ENCODE measurements around the gene RSBN1. TPM values are rescaled to one million over a fixed set of nuclear protein-coding genes. Genes with fewer than 3 reads are reported as not detected.

Gene RSBN1
- total RNA-seq, 1 experiment from 2014 or later: 8.4 TPM

GRCh38 chr1:113780374-113781146 lies 31.7 kb downstream of the RSBN1 start:
- H3K9ac ChIP-seq (ENCODE audit: low read length): no peak overlapping the region
- no peaks in the 10 kb centered on the region for H4K20me1 ChIP-seq (ENCODE audit: low read length)
- ChIA-PET POLR2A (ENCODE audit: unreplicated experiment) (interaction anchor here (0.6 kb wide), 1 partner anchor 20 kb away, joined by 4 read pairs; no protein-coding TSS in a partner anchor), CTCF (no interaction called here)
- intact Hi-C loops (cut with micrococcal nuclease): no loop called here
- no peak overlapping the region for H3K4me3 ChIP-seq (ENCODE audit: low read length)
- TF ChIP-seq EZH2phosphoT487 (IDR thresholded peaks at IDR 0.05; ENCODE audit: borderline replicate concordance, low read length) (no peak), EZH2 (IDR thresholded peaks at IDR 0.05; ENCODE audit: low read length, unreplicated experiment) (no peak), CTCF (conservative IDR thresholded peaks at IDR 0.05; ENCODE audit: low read depth, low read length) (no peak)
- no peaks in the 10 kb centered on the region for H3K9me3 ChIP-seq (ENCODE audit: low read length)
- no peak for ATAC-seq
- no peaks in the 10 kb centered on the region; the same call in 1 of the 2 replicates for H3K36me3 ChIP-seq (ENCODE audit: low read depth, low read length)
- no peaks in the 10 kb centered on the region for H3F3A ChIP-seq (ENCODE audit: low read length, unreplicated experiment)
- peaks cover 69% of the 10 kb centered on the region for H3K79me2 ChIP-seq (ENCODE audit: low read length)
- no peak overlapping the region for H2AFZ ChIP-seq (ENCODE audit: low read length)
- no peaks in the 10 kb centered on the region for H3K9me2 ChIP-seq (replicated peaks; ENCODE audit: low read length)
- no peak overlapping the region for H3K4me2 ChIP-seq (ENCODE audit: low read length)
- no peaks in the 10 kb centered on the region for H3K27me3 ChIP-seq (ENCODE audit: low read length)
- no peak overlapping the region for H3K27ac ChIP-seq (ENCODE audit: low read length)
- no TSS peak for BruUV-seq (replicated peaks)
- no peak for DNase-seq
- peaks cover under 1% of the 10 kb centered on the region; the same call in 1 of the 2 replicates for H3K4me1 ChIP-seq (ENCODE audit: insufficient read depth, low read length)

GRCh38 chr1:113779542-113779941 lies 32.7 kb downstream of the RSBN1 start:
- Histone ChIP-seq H3K9ac (ENCODE audit: low read length) (no peak overlapping the region), H3K4me3 (ENCODE audit: low read length) (no peak overlapping the region), H4K20me1 (ENCODE audit: low read length) (no peaks in the 10 kb centered on the region), H3K9me2 (replicated peaks; ENCODE audit: low read length) (no peaks in the 10 kb centered on the region), H3K27ac (ENCODE audit: low read length) (no peak overlapping the region), H3K9me3 (ENCODE audit: low read length) (no peaks in the 10 kb centered on the region), H3K4me2 (ENCODE audit: low read length) (no peak overlapping the region), H3K27me3 (ENCODE audit: low read length) (no peaks in the 10 kb centered on the region), H2AFZ (ENCODE audit: low read length) (no peak overlapping the region), H3K4me1 (ENCODE audit: insufficient read depth, low read length) (no peaks in the 10 kb centered on the region), H3K36me3 (ENCODE audit: low read depth, low read length) (no peaks in the 10 kb centered on the region; the same call in 1 of the 2 replicates), H3K79me2 (ENCODE audit: low read length) (peaks cover 59% of the 10 kb centered on the region), H3F3A (ENCODE audit: low read length, unreplicated experiment) (no peaks in the 10 kb centered on the region)
- no TSS peak for BruUV-seq (replicated peaks)
- no peak for ATAC-seq
- intact Hi-C loops (cut with micrococcal nuclease): no loop called here
- CTCF ChIA-PET: no interaction called here
- POLR2A ChIA-PET (ENCODE audit: unreplicated experiment): no interaction called here
- no peak for DNase-seq
- TF ChIP-seq CTCF (conservative IDR thresholded peaks at IDR 0.05; ENCODE audit: low read depth, low read length) (no peak), EZH2 (IDR thresholded peaks at IDR 0.05; ENCODE audit: low read length, unreplicated experiment) (no peak), EZH2phosphoT487 (IDR thresholded peaks at IDR 0.05; ENCODE audit: borderline replicate concordance, low read length) (no peak)

GRCh38 chr1:113777561-113777960 lies 34.7 kb downstream of the RSBN1 start:
- no TSS peak for BruUV-seq (replicated peaks)
- Histone ChIP-seq H3K9me3 (ENCODE audit: low read length) (no peaks in the 10 kb centered on the region), H3K36me3 (ENCODE audit: low read depth, low read length) (no peaks in the 10 kb centered on the region; the same call in 1 of the 2 replicates), H3K4me1 (ENCODE audit: insufficient read depth, low read length) (no peaks in the 10 kb centered on the region), H3F3A (ENCODE audit: low read length, unreplicated experiment) (no peaks in the 10 kb centered on the region), H3K9ac (ENCODE audit: low read length) (no peak overlapping the region), H3K79me2 (ENCODE audit: low read length) (peaks cover 40% of the 10 kb centered on the region), H2AFZ (ENCODE audit: low read length) (no peak overlapping the region), H3K4me3 (ENCODE audit: low read length) (no peak overlapping the region), H3K4me2 (ENCODE audit: low read length) (no peak overlapping the region), H3K27me3 (ENCODE audit: low read length) (no peaks in the 10 kb centered on the region), H3K9me2 (replicated peaks; ENCODE audit: low read length) (no peaks in the 10 kb centered on the region), H4K20me1 (ENCODE audit: low read length) (no peaks in the 10 kb centered on the region), H3K27ac (ENCODE audit: low read length) (no peak overlapping the region)
- DNase-seq: no peak
- ChIA-PET POLR2A (ENCODE audit: unreplicated experiment) (no interaction called here), CTCF (no interaction called here)
- intact Hi-C loops (cut with micrococcal nuclease): no loop called here
- ATAC-seq: no peak
- TF ChIP-seq CTCF (conservative IDR thresholded peaks at IDR 0.05; ENCODE audit: low read depth, low read length) (no peak), EZH2phosphoT487 (IDR thresholded peaks at IDR 0.05; ENCODE audit: borderline replicate concordance, low read length) (no peak), EZH2 (IDR thresholded peaks at IDR 0.05; ENCODE audit: low read length, unreplicated experiment) (no peak)

Data from PC-3 (cell line).